ENCODE results near the gene REEP3.

The REEP3 gene

DNA sequence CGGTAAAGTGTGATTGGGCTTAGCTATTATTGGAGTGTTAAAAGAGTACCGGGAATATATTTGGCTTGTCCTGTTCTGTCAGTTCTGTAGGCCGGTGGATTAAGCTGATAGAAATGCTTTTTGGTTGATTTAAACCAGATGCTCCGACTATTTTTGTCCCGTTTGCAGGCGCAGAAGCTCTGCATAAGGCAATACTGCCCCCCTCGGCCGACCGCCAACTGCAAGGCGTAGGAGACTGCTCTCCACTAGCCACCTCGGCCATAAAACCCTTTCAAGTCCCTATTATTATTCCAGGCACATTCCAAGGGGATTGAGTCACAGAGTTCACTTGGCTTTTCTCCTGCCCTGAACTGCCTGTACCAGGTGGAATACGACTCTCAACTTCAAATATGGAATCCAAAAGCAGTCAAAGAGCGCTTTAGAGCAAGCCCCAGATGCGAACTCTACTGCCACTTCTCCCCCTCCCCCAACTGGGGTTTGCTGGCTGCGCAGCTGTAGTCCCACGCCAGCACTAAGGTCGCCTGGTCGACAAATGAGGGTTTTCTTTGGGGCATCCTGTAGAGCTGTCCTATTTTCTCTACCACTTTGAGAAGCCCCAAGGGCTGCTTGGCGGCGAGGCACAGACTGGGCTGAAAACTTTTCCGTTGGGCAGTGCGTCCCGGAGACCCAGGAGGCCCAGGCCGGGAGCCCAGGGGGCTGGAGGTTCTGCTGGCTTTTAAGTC lies 108.3 kb downstream of the REEP3 start:
- Mint-ChIP-seq H3K36me3 (ENCODE audit: low read depth) (no peaks in the 10 kb centered on the region), H3K27me3 (ENCODE audit: low read depth) (no peaks in the 10 kb centered on the region), H3K9me3 (no peaks in the 10 kb centered on the region), H3K27ac (peak overlapping the region; percentile 95 to 98 (median 96)), H3K4me3 (peak overlapping the region; percentile 77 to 87 (median 83)), H3K4me1 (peaks cover 60% of the 10 kb centered on the region)
- peak; percentile 87 to 92 (median 88) for TF ChIP-seq CTCF (IDR thresholded peaks at IDR 0.05; ENCODE audit: unreplicated experiment in 3 of 3)

GRCh38 chr10:63630085-63630930 lies 109.1 kb downstream of the REEP3 start:
- Mint-ChIP-seq H3K27me3 (ENCODE audit: low read depth) (no peaks in the 10 kb centered on the region), H3K27ac (peak overlapping the region; percentile 98 to 99 (median 98)), H3K9me3 (no peaks in the 10 kb centered on the region), H3K4me3 (peak overlapping the region; percentile 93 to 95 (median 94)), H3K4me1 (peaks cover 60% of the 10 kb centered on the region), H3K36me3 (ENCODE audit: low read depth) (no peaks in the 10 kb centered on the region)
- no peak for TF ChIP-seq CTCF (IDR thresholded peaks at IDR 0.05; ENCODE audit: unreplicated experiment in 3 of 3)

DNA sequence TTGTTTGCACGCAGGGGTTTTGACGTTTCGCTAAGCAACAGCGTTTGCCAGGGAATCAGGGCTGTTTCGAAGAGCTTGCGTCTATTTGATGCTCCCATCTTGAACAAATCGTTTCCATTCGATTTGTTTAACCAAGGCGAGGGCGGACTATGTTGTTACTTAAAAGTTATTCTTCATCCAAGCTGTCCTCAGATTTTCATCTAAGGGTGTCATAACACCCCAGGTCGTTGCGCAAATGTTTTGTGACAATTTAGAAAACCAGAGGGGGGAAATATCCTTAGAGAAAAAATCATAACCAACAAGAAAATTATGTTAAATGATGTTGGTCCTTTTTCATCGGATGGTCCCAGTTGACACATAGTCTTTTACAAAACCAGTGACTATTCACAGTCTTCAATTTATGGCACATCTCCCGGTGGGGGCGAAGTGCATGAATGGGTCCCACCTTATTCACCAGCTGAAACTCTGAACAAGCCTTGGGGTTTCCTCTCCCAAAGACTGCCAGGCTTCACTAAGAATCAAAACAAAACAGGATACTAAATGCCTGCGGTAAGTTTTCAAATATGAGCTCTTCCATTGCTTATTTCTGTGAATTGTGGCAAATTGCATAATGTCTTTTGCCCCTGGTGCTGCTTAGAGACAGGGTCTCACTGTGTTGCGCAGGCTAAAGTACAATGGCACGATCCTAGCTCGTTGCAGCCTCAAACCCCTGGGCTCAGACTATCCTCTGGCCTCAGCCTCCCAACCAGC lies 109.9 kb downstream of the REEP3 start:
- peak overlapping the region; percentile 93 to 95 (median 94) for H3K4me3 Mint-ChIP-seq
- H3K36me3 Mint-ChIP-seq (ENCODE audit: low read depth) = no peaks in the 10 kb centered on the region
- H3K4me1 Mint-ChIP-seq = peaks cover 56% of the 10 kb centered on the region
- H3K27me3 Mint-ChIP-seq (ENCODE audit: low read depth) = no peaks in the 10 kb centered on the region
- TF ChIP-seq CTCF (IDR thresholded peaks at IDR 0.05; ENCODE audit: unreplicated experiment in 3 of 3) = no peak
- H3K27ac Mint-ChIP-seq = peak overlapping the region; percentile 98 to 99 (median 98)
- no peaks in the 10 kb centered on the region for H3K9me3 Mint-ChIP-seq

GRCh38 chr10:63631991-63632390 lies 110.8 kb downstream of the REEP3 start:
- TF ChIP-seq CTCF (IDR thresholded peaks at IDR 0.05; ENCODE audit: unreplicated experiment in 3 of 3) = no peak
- Mint-ChIP-seq H3K4me3 (peak overlapping the region; percentile 19 to 60 (median 29)), H3K27me3 (ENCODE audit: low read depth) (no peaks in the 10 kb centered on the region), H3K4me1 (peaks cover 53% of the 10 kb centered on the region), H3K9me3 (no peaks in the 10 kb centered on the region), H3K27ac (peak overlapping the region; percentile 47 to 98 (median 69)), H3K36me3 (ENCODE audit: low read depth) (no peaks in the 10 kb centered on the region)

DNA sequence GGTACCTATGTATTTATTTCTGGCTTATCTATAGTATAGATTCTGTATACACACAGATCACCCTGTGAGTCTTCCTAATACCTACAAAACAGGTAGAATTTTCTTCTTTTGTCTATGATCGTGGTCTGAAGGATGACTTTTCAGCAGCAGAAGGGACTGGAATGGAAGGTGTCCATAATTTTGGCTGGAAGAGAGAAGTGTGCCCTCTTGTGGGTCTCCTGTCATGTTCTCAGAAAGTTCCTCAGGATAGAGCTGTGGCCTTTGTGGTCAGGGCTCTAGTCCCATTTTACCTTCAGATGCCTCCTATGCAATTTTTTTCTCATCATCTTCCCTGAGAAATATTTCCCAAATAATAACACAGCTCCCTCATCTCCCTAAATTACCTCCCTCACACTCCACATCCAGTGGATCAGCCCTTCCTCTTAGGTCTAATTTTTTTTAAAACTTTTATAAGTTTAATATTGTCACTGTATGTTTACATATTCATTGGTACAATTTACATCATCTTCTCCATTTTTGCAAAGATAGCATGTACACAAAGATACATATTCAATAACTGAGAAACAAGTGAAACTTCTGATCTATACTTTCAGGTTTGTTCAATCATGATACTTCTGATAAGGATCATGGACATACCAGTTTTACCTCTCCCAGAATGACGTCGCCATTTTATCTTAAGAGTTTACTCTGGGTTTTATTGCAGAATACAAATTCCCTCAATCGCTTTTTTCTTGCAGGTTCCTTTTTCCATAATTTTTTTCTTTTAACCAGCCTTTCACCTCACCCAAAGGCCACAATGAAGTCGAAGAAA lies 112.7 kb downstream of the REEP3 start:
- TF ChIP-seq CTCF (IDR thresholded peaks at IDR 0.05; ENCODE audit: unreplicated experiment in 3 of 3) = peak in 2 of 3 experiments; percentile 29 to 41
- H3K27ac Mint-ChIP-seq = peak overlapping the region; percentile 52 to 73 (median 56)
- no peaks in the 10 kb centered on the region for H3K9me3 Mint-ChIP-seq
- no peaks in the 10 kb centered on the region for H3K36me3 Mint-ChIP-seq (ENCODE audit: low read depth)
- H3K27me3 Mint-ChIP-seq (ENCODE audit: low read depth) = no peaks in the 10 kb centered on the region
- peak overlapping the region in 2 of 3 experiments; percentile 27 to 50 for H3K4me3 Mint-ChIP-seq
- peaks cover 37% of the 10 kb centered on the region for H3K4me1 Mint-ChIP-seq

All from nephron (organoid).